A549 (cell line): ENCODE data around the gene ACACA. TPM values are rescaled to one million over a fixed set of nuclear protein-coding genes. Genes with fewer than 3 reads are reported as not detected.

ENCODE experiments used
- ATAC-seq, 2 experiments: fragments of 200-7000 bp in 1 of 2; fragments of >200 bp in 1 of 2; cut with Nextera tagmentation in 1 of 2; cut with Tn5 transposase in 1 of 2; 3 replicates each; pipeline versions ENCODE4 v1.8.0 to v1.9.1; 2018 to 2020; ENCODE audit warnings: mild to moderate bottlenecking in 1 of 2, moderate library complexity in 1 of 2
- CTCF ChIA-PET: fragments of 300-600 bp; sonication (Branson Sonifier 250); formaldehyde crosslinking; extraction: SDS; loops from one replicate; lab custom pipeline; 2021; ENCODE audit warnings: antibody characterized with exemption, inconsistent platforms; lab: Yijun Ruan, JAX
- POLR2A ChIA-PET: fragments of 350-600 bp; formaldehyde crosslinking; extraction: SDS; loops from one replicate; lab custom pipeline; 2021; ENCODE audit warnings: antibody characterized with exemption, inconsistent platforms; lab: Yijun Ruan, JAX
- DNase-seq, 2 experiments: peaks; one replicate each; pipeline versions ENCODE4 v3.0.0 to v3.0.0-alpha.2; 2011 to 2016; ENCODE audit warnings: low read depth in 1 of 2, low spot score in 1 of 2
- FAIRE-seq: peaks from 2 replicates; lab custom pipeline; 2011; peaks lifted over from hg19 to GRCh38; lab: Jason Lieb, UNC
- H3K27ac ChIP-seq, 2 experiments: fragments of >200 bp; sonication (Bioruptor Twin); formaldehyde crosslinking; 3 replicates each; pipeline ENCODE4 v1.5.1; 2016 to 2017
- H3K4me1 ChIP-seq: fragments of >200 bp; sonication (Bioruptor Twin); formaldehyde crosslinking; 3 replicates; pipeline ENCODE4 v1.6.1; 2016
- H3K4me2 ChIP-seq: fragments of >200 bp; sonication (Bioruptor Twin); formaldehyde crosslinking; 3 replicates; pipeline ENCODE4 v1.6.1; 2016
- H3K4me3 ChIP-seq: fragments of >200 bp; sonication (Bioruptor Twin); formaldehyde crosslinking; 3 replicates; pipeline ENCODE4 v1.5.1; 2016
- H3K9me3 ChIP-seq: fragments of >200 bp; sonication (Bioruptor Twin); formaldehyde crosslinking; 3 replicates; pipeline ENCODE4 v1.6.1; 2016
- CEBPB ChIP-seq, 2 experiments: fragments of >200 bp in 1 of 2; sonication (Bioruptor Twin) in 1 of 2; formaldehyde crosslinking in 1 of 2; IDR thresholded peaks; 2 replicates each; pipeline ENCODE4 v1.6.1; 2012 to 2016
- CHD2 ChIP-seq: fragments of 150-350 bp; IDR thresholded peaks from 2 replicates; pipeline ENCODE4 v1.6.1; 2014; ENCODE audit warnings: low read length; ENCODE audit not compliant: partially characterized antibody
- EHF ChIP-seq: fragments of 250-450 bp; sonication (Bioruptor Pico); IDR thresholded peaks from 2 replicates; pipeline ENCODE4 v1.5.0; 2020; ENCODE audit warnings: mild to moderate bottlenecking
- EHMT2 ChIP-seq: fragments of 200-600 bp; sonication (generic); IDR thresholded peaks from 2 replicates; pipeline ENCODE4 v1.6.1; 2016; ENCODE audit warnings: antibody characterized with exemption, low read depth, mild to moderate bottlenecking, moderate library complexity
- EP300 ChIP-seq, 2 experiments: fragments of >200 bp; sonication (Bioruptor Twin); formaldehyde crosslinking; IDR thresholded peaks; 2 replicates in 1 of 2; 3 replicates in 1 of 2; pipeline ENCODE4 v1.6.1; 2016 to 2017
- ESRRA ChIP-seq: fragments of 150-350 bp; IDR thresholded peaks from 2 replicates; pipeline ENCODE4 v1.6.1; 2014; ENCODE audit warnings: mild to moderate bottlenecking, low read length, borderline replicate concordance
- FOXS1 ChIP-seq: fragments of 250-450 bp; sonication (Bioruptor Pico); IDR thresholded peaks from 2 replicates; pipeline ENCODE4 v1.5.0; 2020; ENCODE audit warnings: mild to moderate bottlenecking, moderate library complexity
- HDAC2 ChIP-seq: fragments of 200-600 bp; sonication (generic); IDR thresholded peaks from 2 replicates; pipeline ENCODE4 v1.6.1; 2016
- HOXA7 ChIP-seq: fragments of 250-450 bp; sonication (Bioruptor Pico); IDR thresholded peaks from 2 replicates; pipeline ENCODE4 v1.5.0; 2020; ENCODE audit warnings: mild to moderate bottlenecking, moderate library complexity
- HOXB13 ChIP-seq: fragments of 250-450 bp; sonication (Bioruptor Pico); IDR thresholded peaks from 2 replicates; pipeline ENCODE4 v1.5.0; 2020; ENCODE audit warnings: low read depth, mild to moderate bottlenecking, moderate library complexity
- HOXB5 ChIP-seq: fragments of 250-450 bp; sonication (Bioruptor Pico); IDR thresholded peaks from 2 replicates; pipeline ENCODE4 v1.5.0; 2020; ENCODE audit warnings: mild to moderate bottlenecking, moderate library complexity
- KDM5A ChIP-seq: fragments of 200-600 bp; sonication (generic); IDR thresholded peaks from 2 replicates; pipeline ENCODE4 v1.6.1; 2016; ENCODE audit warnings: antibody characterized with exemption, mild to moderate bottlenecking
- MAZ ChIP-seq: fragments of 150-350 bp; IDR thresholded peaks from 2 replicates; pipeline ENCODE4 v1.6.1; 2014; ENCODE audit warnings: antibody characterized with exemption, low read depth, low read length, borderline replicate concordance
- PBX3 ChIP-seq: IDR thresholded peaks from 2 replicates; pipeline ENCODE4 v1.6.1; 2012
- PHF8 ChIP-seq: fragments of 200-600 bp; sonication (generic); IDR thresholded peaks from 2 replicates; pipeline ENCODE4 v1.6.1; 2016; ENCODE audit warnings: low read depth, mild to moderate bottlenecking, antibody characterized with exemption, moderate library complexity, borderline replicate concordance
- RAD21 ChIP-seq, 2 experiments: fragments of >200 bp in 1 of 2; sonication (Bioruptor Twin) in 1 of 2; formaldehyde crosslinking in 1 of 2; IDR thresholded peaks in 1 of 2; conservative IDR thresholded peaks in 1 of 2; 2 replicates in 1 of 2; 3 replicates in 1 of 2; pipeline ENCODE4 v1.6.1; 2012 to 2018; ENCODE audit warnings: inconsistent platforms in 1 of 2
- RARB ChIP-seq: fragments of 250-450 bp; sonication (Bioruptor Pico); IDR thresholded peaks from 2 replicates; pipeline ENCODE4 v1.8.0; 2021; ENCODE audit warnings: mild to moderate bottlenecking, moderate library complexity
- RCOR1 ChIP-seq: fragments of 150-350 bp; IDR thresholded peaks from 2 replicates; pipeline ENCODE4 v1.6.1; 2014; ENCODE audit warnings: antibody characterized with exemption, low read length, low read depth
- RFX5 ChIP-seq: fragments of 450-650 bp; IDR thresholded peaks from 2 replicates; pipeline ENCODE4 v1.7.1; 2014; ENCODE audit warnings: antibody characterized with exemption, mild to moderate bottlenecking, moderate library complexity
- ZFP36 ChIP-seq: fragments of 450-650 bp; IDR thresholded peaks from 2 replicates; pipeline ENCODE4 v1.6.1; 2014; ENCODE audit warnings: borderline replicate concordance; ENCODE audit not compliant: partially characterized antibody
- WGBS: methylation state at CpG from one replicate; pipeline ENCODE4 v1.1.6; 2017; ENCODE audit errors: missing lambda C conversion rate; 5-methylcytosine and 5-hydroxymethylcytosine counted together
- polyA plus RNA-seq, 4 experiments: library from polyadenylated mRNA; depleted of rRNA in 3 of 4; stranded (reverse); fragments of >200 nt; fragmentation: RNase III in 1 of 4; extraction: RNeasy Plus Mini Kit Qiagen cat#74134 plus additional on column Dnase treatment in 1 of 4; gene quantifications; 2 replicates in 3 of 4; 3 replicates in 1 of 4; pipeline ENCODE4 v1.2.3, GENCODE V29; 2011 to 2017
- TF ChIP-seq, protein P1 (sequence below): fragments of >200 bp; sonication (Bioruptor Twin); formaldehyde crosslinking; IDR thresholded peaks from 3 replicates; pipeline ENCODE4 v1.5.1; 2016
- TF ChIP-seq, protein P2 (sequence below): fragments of 200-600 bp; sonication (generic); IDR thresholded peaks from 2 replicates; pipeline ENCODE4 v1.6.1; 2016; ENCODE audit warnings: antibody characterized with exemption, mild to moderate bottlenecking, moderate library complexity
- TF ChIP-seq, protein P3 (sequence below): IDR thresholded peaks from 2 replicates; pipeline ENCODE4 v1.6.1; 2012; ENCODE audit warnings: low read depth, borderline replicate concordance

ACACA gene
- polyA plus RNA-seq, 2 of the 4 experiments (the other 2 are of a cell fraction): 51.8 to 112 TPM

DNA sequence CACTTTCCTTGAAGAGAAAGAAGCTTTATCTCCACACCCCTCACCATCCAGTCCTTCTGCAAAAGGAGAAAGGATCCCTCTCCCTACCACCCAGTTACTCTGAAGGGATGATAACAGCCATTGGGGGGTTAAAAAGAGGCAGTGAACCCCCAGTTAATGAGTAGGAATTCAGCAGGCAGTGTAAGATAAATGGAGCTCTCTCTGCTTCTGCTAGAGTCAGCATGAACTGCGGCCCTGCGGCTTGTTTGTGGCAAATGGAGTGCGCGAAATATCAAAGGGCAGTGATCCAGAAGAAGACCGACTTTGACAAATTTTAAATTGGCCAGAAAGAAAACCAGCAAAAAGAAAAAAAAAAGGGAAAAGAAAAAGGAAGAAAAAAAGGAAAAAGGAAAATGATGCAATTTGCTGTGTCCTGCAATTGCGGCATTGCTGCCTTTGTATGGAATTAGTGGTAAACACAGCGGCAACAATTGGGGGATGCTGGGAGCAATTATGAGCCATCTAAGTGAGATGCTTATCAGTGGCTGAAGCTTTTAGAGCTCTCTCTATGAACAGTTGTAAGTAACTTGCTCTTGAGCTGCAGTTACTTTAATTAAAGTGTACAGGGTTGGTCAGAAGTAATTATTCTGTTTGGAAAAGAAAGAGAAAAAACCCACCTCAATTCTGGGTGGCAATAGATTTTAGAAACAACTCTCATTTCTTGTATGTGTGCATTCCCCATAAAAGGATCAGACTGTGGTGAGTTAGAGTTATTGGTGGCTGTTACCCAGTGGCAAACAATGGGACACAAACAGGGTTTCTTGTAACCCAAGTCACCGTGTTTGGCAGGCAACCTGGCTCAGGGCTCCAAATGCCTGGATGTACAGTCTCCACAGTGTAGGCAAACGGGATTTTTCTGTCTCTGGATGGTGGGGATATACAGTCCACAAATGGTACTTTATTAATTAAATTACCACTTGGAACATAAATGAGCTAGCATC, 296.6 kb downstream of the ACACA start:
- no peak for ATAC-seq
- Histone ChIP-seq H3K27ac (no peak overlapping the region), H3K9me3 (no peaks in the 10 kb centered on the region), H3K4me1 (no peaks in the 10 kb centered on the region), H3K4me3 (no peak overlapping the region), H3K4me2 (no peak overlapping the region)
- FAIRE-seq: no peak
- no peak for DNase-seq
- WGBS: 92% methylated on average over 9 of the region's 9 CpGs
- TF ChIP-seq RFX5: no peak
- TF ChIP-seq RAD21 (conservative IDR thresholded peaks at IDR 0.05 in 1 of 2, IDR thresholded peaks at IDR 0.05 in 1 of 2): no peak
- TF ChIP-seq, protein P1, sequence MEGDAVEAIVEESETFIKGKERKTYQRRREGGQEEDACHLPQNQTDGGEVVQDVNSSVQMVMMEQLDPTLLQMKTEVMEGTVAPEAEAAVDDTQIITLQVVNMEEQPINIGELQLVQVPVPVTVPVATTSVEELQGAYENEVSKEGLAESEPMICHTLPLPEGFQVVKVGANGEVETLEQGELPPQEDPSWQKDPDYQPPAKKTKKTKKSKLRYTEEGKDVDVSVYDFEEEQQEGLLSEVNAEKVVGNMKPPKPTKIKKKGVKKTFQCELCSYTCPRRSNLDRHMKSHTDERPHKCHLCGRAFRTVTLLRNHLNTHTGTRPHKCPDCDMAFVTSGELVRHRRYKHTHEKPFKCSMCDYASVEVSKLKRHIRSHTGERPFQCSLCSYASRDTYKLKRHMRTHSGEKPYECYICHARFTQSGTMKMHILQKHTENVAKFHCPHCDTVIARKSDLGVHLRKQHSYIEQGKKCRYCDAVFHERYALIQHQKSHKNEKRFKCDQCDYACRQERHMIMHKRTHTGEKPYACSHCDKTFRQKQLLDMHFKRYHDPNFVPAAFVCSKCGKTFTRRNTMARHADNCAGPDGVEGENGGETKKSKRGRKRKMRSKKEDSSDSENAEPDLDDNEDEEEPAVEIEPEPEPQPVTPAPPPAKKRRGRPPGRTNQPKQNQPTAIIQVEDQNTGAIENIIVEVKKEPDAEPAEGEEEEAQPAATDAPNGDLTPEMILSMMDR: no peak
- no peak for TF ChIP-seq ZFP36
- TF ChIP-seq RCOR1: no peak
- no peak for TF ChIP-seq PBX3
- no peak for TF ChIP-seq CHD2
- no peak for TF ChIP-seq EP300 (IDR thresholded peaks at IDR 0.05)
- TF ChIP-seq EHMT2: no peak
- no peak for TF ChIP-seq HDAC2
- POLR2A ChIA-PET: no interaction called here
- CTCF ChIA-PET: interaction anchor here (0.9 to 1.6 kb wide), 4 partner anchors 15 to 434 kb away, joined by 3 to 4 read pairs (median 4); no protein-coding TSS in a partner anchor

DNA sequence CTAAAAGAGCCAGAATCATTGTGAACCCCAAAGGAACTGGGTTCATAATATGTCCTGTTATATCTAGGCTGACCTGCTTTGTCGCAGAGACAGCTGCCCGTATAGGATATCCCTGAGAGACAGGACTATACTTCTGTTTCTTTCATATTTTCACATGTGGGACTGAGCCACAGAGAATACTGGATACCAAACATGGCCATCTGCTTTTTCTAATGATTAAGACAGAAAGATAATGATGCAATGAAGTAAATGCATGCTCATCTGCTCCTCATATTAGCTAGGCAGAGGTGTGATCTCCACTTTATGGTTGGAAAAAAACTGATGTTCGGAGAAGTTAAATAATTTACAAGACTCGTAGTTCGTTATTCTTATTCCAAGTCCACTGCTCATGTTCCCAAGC, 297.5 kb downstream of the ACACA start:
- H3K9me3 ChIP-seq: no peaks in the 10 kb centered on the region
- DNase-seq: no peak
- TF ChIP-seq PHF8 (no peak), RCOR1 (no peak), HOXB13 (CRISPR knock-in tag) (no peak), CEBPB (IDR thresholded peaks at IDR 0.05) (no peak), FOXS1 (CRISPR knock-in tag) (no peak), MAZ (no peak)
- ATAC-seq: no peak
- no peak overlapping the region for H3K4me3 ChIP-seq
- CTCF ChIA-PET: interaction anchor here (1.5 to 1.6 kb wide), 2 partner anchors 14 to 433 kb away, joined by 3 to 4 read pairs; no protein-coding TSS in a partner anchor
- FAIRE-seq: no peak
- POLR2A ChIA-PET: no interaction called here
- 96% methylated on average over 5 of the region's 5 CpGs for WGBS
- no peaks in the 10 kb centered on the region for H3K4me1 ChIP-seq
- H3K4me2 ChIP-seq: no peak overlapping the region
- no peak overlapping the region for H3K27ac ChIP-seq

GRCh38 chr17:37107406-37108083, 299.1 kb downstream of the ACACA start:
- 89% methylated on average over 7 of the region's 7 CpGs for WGBS
- no peak overlapping the region for H3K4me2 ChIP-seq
- FAIRE-seq: no peak
- H3K9me3 ChIP-seq: no peaks in the 10 kb centered on the region
- H3K27ac ChIP-seq: no peak overlapping the region
- ChIA-PET POLR2A (no interaction called here), CTCF (interaction anchor here (0.9 to 1.5 kb wide), 3 partner anchors 18 to 476 kb away, joined by 3 to 5 read pairs (median 3); no protein-coding TSS in a partner anchor)
- DNase-seq: no peak
- peak; percentile 36 to 57; a peak in 3 of 6 replicates for ATAC-seq
- H3K4me3 ChIP-seq: no peak overlapping the region
- no peaks in the 10 kb centered on the region for H3K4me1 ChIP-seq
- TF ChIP-seq PHF8: no peak
- TF ChIP-seq HOXA7 (CRISPR knock-in tag): no peak
- TF ChIP-seq HOXB5 (CRISPR knock-in tag): no peak
- no peak for TF ChIP-seq EHMT2
- TF ChIP-seq KDM5A: no peak
- TF ChIP-seq EHF (CRISPR knock-in tag): no peak
- TF ChIP-seq, protein P2, sequence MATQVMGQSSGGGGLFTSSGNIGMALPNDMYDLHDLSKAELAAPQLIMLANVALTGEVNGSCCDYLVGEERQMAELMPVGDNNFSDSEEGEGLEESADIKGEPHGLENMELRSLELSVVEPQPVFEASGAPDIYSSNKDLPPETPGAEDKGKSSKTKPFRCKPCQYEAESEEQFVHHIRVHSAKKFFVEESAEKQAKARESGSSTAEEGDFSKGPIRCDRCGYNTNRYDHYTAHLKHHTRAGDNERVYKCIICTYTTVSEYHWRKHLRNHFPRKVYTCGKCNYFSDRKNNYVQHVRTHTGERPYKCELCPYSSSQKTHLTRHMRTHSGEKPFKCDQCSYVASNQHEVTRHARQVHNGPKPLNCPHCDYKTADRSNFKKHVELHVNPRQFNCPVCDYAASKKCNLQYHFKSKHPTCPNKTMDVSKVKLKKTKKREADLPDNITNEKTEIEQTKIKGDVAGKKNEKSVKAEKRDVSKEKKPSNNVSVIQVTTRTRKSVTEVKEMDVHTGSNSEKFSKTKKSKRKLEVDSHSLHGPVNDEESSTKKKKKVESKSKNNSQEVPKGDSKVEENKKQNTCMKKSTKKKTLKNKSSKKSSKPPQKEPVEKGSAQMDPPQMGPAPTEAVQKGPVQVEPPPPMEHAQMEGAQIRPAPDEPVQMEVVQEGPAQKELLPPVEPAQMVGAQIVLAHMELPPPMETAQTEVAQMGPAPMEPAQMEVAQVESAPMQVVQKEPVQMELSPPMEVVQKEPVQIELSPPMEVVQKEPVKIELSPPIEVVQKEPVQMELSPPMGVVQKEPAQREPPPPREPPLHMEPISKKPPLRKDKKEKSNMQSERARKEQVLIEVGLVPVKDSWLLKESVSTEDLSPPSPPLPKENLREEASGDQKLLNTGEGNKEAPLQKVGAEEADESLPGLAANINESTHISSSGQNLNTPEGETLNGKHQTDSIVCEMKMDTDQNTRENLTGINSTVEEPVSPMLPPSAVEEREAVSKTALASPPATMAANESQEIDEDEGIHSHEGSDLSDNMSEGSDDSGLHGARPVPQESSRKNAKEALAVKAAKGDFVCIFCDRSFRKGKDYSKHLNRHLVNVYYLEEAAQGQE: no peak
- TF ChIP-seq, protein P3, sequence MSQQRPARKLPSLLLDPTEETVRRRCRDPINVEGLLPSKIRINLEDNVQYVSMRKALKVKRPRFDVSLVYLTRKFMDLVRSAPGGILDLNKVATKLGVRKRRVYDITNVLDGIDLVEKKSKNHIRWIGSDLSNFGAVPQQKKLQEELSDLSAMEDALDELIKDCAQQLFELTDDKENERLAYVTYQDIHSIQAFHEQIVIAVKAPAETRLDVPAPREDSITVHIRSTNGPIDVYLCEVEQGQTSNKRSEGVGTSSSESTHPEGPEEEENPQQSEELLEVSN: no peak
- no peak for TF ChIP-seq ESRRA
- no peak for TF ChIP-seq RCOR1
- TF ChIP-seq RARB (CRISPR knock-in tag): no peak
- no peak for TF ChIP-seq CHD2
